HG02870 (cell line): ENCODE results near the gene GIGYF2.
"Not testable (repeated sequence)": the region's sequence is repeated elsewhere in the genome, so short reads cannot be mapped to it uniquely, and the experiment has no call there.

Source experiments
- ATAC-seq: cut with Tn5 transposase; IDR thresholded peaks from one replicate; pipeline ENCODE4 v1.9.1; 2021; ENCODE audit warnings: mild to moderate bottlenecking, moderate library complexity; ENCODE audit not compliant: unreplicated experiment

The GIGYF2 gene

GRCh38 chr2:232890536-232890895 lies 193.4 kb downstream of the GIGYF2 start:
- ATAC-seq: no peak

DNA sequence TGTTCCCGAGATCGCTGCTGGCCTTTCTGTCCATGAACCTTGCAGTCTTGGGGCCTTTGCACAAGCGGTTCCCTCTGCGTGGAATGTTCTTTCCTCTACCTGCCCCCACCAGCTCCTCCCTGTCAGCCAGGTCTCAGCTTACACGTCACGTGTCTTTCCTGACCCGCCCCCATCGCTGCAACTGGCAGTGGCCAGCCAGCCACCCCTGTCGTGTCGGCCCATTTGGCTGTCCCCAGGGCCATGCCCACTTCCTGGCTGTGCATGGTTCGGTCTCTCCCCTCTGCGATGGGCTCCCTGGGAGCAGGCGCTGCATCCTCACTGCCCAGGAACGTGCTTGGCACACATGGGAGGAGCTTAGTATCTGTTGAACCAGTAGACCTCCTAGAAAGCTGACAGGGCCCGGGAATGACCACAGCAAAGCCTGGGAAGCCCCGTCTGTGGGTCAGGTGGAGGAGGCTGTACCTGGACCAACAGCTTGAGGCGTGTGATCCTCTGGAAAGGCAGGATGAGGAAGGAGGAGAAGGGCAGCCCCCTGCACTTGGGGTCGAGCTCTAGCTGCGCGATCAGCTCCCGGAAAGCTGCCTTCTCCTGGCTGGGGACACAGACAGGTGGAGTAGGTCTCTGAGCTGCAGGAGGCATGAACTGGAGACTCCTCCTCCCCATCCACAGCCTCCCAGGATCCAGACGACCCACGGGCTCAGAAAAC lies 193.9 kb downstream of the GIGYF2 start:
- no peak for ATAC-seq

GRCh38 chr2:232891621-232892071 lies 194.5 kb downstream of the GIGYF2 start:
- ATAC-seq: no peak

DNA sequence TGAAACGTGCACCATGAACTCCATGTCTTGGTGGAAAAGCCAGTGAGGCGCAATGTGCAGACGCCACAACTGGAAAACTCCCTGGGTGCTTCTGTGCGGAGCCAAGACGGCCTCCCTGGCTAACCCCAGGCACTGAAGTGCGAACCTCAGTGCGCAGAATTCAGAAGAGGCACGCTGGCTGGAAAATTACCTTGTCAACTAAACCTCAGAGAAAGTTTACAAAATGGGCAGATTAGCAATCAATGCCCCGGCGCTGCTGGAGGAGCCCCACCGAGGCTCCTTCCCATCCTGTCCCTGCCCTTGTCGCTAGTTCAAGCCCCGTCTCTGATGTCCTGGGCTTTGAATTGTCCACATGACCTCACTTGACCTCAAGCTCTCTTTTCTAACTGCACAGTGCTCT lies 195.1 kb downstream of the GIGYF2 start:
- ATAC-seq: no peak

- ATAC-seq: no peak
Measured at GRCh38 chr2:232892843-232893242, 195.7 kb downstream of the GIGYF2 start.

DNA sequence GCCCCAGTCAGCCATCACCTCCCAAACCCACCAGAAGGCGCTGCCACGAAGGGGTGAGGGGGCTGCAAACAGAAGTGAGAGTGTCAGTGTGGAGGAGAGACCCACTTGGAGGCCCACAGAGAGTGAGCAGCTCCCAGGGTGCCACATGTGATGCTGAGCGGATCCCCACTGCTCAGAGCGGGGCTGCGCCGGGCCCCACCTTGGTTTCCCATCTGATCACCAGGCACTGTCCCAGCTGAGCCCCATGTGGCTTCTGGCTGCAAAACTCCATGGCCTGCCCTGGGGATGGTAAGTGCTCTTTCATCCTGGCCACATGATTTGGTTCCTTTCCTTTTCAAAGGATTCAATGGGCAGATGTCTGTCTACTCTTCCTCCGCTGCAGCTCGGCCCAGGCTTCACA lies 196.7 kb downstream of the GIGYF2 start:
- ATAC-seq: no peak

GRCh38 chr2:232894251-232894650 lies 197.1 kb downstream of the GIGYF2 start:
- no peak for ATAC-seq

GRCh38 chr2:232894746-232895145 lies 197.6 kb downstream of the GIGYF2 start:
- ATAC-seq: no peak

- ATAC-seq: no peak
Measured at GRCh38 chr2:232896111-232896510, 199.0 kb downstream of the GIGYF2 start.

DNA sequence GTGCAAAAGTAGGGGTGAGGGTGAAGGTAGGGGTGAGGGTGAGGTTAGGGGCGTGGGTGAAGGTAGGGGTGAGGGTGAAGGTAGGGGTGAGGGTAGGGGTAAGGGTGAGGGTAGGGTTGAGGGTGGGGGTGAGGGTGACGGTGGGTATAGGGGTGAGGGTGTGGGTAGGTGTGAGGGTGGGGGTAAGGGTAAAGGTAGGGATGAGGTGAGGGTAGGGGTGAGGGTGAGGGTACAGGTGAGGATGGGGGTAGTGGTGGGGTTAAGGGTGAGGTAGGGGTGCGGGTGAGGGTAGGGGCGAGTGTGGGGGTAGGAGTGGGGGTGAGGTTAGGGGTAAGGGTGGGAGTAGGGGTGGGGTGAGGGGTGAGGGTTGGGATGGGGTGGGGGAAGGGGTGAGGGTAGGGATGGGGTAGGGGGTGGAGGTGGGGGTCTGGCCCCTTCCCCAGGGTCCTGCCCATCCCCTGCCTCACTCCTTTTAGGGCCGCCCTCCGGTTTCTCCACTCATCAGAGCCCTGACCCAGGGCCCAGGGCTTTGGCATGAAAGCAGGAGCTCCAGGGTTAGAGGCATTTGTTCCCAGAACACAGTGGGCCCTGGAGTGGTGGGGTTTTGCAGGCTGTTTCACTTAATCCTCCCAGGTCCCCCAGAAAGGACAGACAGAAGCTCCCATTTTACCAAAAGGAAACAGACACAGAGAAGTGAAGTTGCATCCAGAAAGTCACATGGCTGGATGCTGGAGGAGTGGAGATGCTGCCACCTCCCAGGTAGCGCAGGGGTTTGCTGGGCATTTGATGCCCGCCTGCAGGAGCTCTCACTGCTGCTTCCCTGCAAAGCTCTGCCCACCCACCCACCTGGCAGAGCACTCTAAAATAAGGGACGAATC lies 199.8 kb downstream of the GIGYF2 start:
- no peak for ATAC-seq

- ATAC-seq: no peak
Measured at GRCh38 chr2:232897598-232898408, 200.7 kb downstream of the GIGYF2 start.

DNA sequence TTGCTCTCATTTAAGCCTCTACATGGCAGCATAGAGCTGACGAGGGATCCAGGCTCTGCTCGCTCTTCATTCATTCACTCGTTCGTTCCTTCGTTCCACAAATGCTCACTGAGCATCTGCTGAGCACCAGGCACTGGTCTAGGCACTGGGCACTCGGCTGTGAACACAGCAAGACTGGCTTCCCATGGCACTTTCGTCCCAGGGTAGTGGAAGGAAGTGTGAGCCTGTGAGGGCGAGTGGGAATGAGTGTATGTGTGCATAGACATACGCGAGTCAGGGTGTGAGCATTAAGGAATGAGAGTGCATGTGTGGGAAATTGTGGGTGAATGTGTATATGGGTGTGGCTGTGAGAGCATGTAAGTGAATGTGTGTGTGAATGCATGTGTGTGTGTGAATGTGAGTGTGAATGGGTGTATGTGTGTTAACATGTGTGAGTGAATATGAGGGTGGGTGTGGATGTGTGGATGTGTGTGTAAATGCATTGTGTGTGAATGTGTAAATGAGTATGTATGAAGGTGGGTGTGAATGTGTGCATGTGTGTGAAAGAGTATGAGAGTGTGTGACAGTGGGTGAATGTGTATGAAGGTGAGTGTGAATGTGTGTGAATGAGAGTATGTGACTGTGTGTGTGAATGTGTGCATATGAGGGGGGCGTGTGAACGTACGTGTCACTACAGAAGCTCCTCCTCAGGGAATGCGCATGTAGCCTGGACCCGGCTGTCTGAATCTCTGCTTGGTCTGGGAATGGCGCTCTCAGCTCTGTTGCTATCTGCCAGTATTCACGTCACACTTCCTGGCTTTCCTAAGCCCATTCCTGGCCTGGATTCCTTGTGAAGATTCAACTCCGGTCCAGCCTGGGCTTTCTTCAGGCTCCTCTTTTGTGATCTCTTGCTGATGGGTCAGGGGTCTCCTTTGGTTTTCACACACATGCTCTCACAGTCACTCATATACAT lies 201.7 kb downstream of the GIGYF2 start:
- no peak for ATAC-seq

DNA sequence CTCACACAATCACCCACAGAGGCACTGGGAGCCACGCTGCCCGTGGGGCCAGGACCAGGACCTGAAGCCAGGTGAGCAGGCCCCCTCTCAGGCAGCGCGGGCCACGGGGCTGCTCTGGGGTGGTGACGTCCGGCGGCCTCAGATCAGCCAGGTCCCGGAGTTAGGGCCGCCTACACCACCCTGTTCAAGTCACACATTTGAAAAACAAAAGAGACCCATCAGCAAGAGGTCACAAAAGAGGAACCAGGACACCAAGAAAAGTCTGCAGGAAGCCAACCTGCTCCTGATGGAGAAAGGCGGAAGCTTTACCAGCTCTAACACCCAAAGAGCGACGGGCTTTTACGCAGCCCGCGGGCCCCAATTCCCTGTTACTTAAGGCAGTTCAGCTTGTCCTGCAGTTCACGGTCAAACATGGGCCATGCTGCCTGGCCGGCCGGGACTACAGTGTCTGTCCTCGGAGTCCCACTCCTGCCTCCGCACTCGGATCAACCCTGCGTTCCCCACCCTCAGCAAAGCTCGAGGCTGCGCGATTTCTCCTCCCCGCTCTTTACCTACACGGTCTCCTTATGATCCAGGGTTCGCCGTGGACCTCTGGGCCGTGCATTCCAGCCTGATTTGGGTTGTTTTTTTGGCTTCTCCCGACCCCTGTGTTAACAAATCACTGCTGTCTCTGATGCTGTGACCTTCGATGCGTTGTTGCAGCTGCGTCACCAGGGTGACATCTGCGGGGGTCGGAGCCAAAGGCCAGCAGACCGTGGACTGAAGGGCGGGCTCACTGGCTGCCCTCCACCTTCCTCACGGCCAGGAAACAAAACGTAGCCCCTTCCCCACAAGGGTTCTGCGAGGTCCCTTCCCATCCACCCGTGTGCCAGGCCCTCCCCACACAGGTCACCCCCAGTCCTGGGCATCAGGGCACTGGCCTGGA lies 203.9 kb downstream of the GIGYF2 start:
- ATAC-seq: no peak

DNA sequence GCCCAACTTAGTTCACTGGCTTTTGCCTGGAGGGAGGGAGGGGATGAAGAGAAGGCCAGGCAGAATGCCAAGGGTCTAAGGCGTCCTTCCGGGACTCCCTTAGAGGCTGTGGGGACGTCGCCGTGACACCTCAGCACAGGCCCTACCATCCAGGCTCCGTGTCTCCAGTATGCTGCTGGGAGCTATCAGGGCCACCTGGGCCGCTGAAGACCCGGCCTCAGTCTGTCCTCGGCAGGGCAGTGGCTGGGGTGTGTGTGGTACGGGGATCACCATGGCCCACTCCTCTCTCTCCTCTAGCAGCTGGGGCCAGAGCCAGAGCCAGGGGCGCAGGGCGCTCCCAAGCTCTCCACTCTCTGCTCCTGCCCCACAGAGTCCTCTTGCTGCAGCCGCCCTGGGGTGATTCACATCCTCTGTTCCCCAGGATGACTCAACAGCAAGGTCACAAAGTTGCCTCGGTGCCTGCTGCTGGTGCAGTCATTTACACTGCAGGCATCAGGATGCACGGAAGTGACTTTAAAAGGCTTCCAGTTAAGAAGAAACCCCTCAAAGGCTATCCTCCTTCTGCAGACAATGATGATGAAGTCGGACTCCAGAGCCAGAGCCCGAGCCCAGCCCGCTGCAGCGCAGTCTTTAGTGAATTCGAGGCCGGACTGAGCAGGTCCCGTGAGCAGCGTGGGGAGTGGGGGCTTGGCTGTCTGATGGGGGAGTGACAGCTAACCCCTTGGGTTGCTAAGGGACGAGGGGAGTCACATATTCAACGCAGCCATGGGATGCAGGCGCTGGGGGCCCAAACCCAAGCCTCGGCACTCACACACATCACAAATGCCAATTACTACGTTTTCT lies 204.8 kb downstream of the GIGYF2 start:
- no peak for ATAC-seq

DNA sequence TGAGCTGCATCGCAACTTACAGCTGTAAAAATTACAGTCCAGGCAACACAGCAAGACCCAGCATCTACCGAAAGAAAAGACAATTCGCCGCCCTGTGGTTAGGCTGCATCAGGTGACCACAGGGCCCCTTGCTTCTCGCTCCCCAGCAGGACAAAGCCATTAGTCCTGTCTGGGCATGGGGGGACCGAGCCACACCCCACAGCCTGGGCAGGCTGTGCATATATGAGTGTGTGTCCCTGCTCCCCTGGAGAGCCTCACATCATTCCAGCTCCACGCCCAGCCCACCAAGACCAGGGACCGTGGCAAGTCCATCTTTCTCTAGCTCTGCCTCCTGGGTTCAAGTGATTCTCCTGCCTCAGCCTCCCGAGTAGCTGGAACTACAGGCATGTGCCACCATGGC lies 206.9 kb downstream of the GIGYF2 start:
- no peak for ATAC-seq

- not testable (repeated sequence) for ATAC-seq
Measured at GRCh38 chr2:232906867-232907717, 210.0 kb downstream of the GIGYF2 start.

DNA sequence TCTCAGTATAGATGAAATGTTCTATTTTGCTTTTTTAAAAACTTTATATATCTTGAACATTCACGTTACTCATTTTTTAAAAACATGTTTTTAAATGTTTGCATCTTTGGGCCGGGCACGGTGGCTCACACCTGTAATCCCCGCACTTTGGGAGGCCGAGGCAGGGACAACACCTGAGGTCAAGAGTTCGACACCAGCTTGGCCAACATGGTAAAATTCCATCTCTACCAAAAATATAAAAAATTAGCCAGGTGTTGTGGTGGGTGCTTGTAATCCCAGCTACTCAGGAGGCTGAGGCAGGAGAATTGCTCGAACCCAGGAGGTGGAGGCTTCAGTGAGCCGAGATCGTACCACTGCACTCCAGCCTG lies 210.6 kb downstream of the GIGYF2 start:
- not testable (repeated sequence) for ATAC-seq
